MM.1S (cell line): ENCODE results near the gene LAMA3.

ENCODE experiments used
- EZH2 ChIP-seq: fragments of 300-600 bp; sonication (generic); optimal IDR thresholded peaks from 2 replicates; pipeline ENCODE3; 2017; ENCODE audit warnings: low read depth, mild to moderate bottlenecking, antibody characterized with exemption, low read length, mixed read lengths
- TF ChIP-seq, protein P1 (sequence below): fragments of 300-600 bp; sonication (generic); IDR thresholded peaks from 2 replicates; pipeline ENCODE4 v1.5.1; 2016; ENCODE audit warnings: antibody characterized with exemption, low read length, mixed read lengths

DNA sequence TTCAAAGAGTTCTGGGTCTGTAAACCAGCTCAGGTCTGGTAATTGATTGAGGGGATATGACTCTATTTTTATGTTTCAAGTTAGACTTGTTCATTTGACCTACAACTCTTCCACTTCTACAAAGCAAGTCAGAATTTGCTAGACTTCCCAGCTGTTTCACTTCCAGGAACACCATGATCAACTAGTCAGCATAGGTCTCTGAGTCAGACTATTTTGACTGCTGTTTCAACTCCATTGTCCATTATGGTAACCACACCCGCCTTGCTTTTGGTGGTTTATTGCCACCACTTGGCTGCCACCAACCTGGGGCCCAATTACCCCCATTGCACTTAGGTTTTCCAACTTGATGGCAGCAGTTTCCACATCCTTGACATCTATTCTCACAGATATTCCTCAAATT is 116.6 kb downstream of the LAMA3 start:
- no peak for TF ChIP-seq EZH2
- TF ChIP-seq, protein P1, sequence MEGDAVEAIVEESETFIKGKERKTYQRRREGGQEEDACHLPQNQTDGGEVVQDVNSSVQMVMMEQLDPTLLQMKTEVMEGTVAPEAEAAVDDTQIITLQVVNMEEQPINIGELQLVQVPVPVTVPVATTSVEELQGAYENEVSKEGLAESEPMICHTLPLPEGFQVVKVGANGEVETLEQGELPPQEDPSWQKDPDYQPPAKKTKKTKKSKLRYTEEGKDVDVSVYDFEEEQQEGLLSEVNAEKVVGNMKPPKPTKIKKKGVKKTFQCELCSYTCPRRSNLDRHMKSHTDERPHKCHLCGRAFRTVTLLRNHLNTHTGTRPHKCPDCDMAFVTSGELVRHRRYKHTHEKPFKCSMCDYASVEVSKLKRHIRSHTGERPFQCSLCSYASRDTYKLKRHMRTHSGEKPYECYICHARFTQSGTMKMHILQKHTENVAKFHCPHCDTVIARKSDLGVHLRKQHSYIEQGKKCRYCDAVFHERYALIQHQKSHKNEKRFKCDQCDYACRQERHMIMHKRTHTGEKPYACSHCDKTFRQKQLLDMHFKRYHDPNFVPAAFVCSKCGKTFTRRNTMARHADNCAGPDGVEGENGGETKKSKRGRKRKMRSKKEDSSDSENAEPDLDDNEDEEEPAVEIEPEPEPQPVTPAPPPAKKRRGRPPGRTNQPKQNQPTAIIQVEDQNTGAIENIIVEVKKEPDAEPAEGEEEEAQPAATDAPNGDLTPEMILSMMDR = no peak
